ENCODE results near the gene FRYL.

GRCh38 chr4:48558026-48558425 lies 222.1 kb downstream of the FRYL start:
- TF ChIP-seq POLR2A (IDR thresholded peaks at IDR 0.05; ENCODE audit: low read depth, low read length) (no peak), POLR2AphosphoS5 (IDR thresholded peaks at IDR 0.05; ENCODE audit: low read depth, low read length) (no peak), TAF1 (IDR thresholded peaks at IDR 0.05; ENCODE audit: borderline replicate concordance, low read depth, low read length) (no peak)
